ENCODE results near the gene CA5A. TPM values are rescaled to one million over a fixed set of nuclear protein-coding genes. Genes with fewer than 3 reads are reported as not detected.

The CA5A gene
- total and polyA plus RNA-seq, 2 of the 4 experiments (the other 2 are of a cell fraction): not detected

DNA sequence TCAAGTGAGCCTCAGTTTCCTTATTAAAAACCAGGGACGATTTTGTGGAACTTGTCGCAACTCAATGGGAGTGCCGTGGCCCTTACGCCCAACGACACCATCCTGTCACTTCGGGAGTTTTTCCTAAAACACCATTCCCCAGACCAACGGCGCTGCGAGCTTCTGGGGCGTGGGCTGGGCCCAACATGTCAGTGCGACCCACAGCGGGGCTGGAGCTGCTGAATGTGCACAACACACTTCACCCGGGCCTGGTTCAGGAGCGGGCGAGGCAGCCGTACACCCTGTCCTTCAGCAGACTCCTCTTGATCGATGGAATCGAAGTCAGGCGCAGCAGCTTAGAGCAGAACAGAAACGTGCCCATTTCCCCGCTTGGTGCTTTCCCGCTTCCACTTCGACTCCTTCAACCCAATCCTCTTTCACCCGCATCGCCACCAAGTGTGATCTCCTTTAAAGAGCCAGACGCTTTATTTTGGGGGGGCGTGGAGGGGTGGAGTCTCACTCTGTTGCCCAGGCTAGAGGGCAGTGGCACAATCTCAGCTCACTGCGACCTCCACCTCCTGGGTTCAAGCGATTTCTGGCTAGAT, 53.8 kb downstream of the CA5A start:
- no peak overlapping the region for H3K9ac ChIP-seq (ENCODE audit: low read depth, low read length)
- dilution Hi-C loops (cut with HindIII; ENCODE audit: low sequenced_read_pairs, unreplicated experiment): no loop called here

More for the DNA sequence above, 53.8 kb downstream of the CA5A start:
- Histone ChIP-seq H3K36me3 (ENCODE audit: control insufficient read depth, insufficient read depth, low read length) (no peaks in the 10 kb centered on the region), H2BK120ac (ENCODE audit: low read depth, low read length) (no peak overlapping the region), H3K27me3 (ENCODE audit: control insufficient read depth, insufficient read depth, low read length) (peaks cover 26% of the 10 kb centered on the region), H4K20me1 (ENCODE audit: insufficient read depth, low read length) (no peaks in the 10 kb centered on the region), H4K91ac (ENCODE audit: insufficient read depth, low read depth, low read length) (no peak overlapping the region), H2BK20ac (ENCODE audit: low read depth, low read length) (no peak overlapping the region), H2BK5ac (ENCODE audit: low read depth, low read length, poor library complexity, severe bottlenecking) (no peak overlapping the region), H4K8ac (ENCODE audit: low read depth in 2 of 2, low read length in 2 of 2) (no peak overlapping the region), H2AFZ (replicated peaks; ENCODE audit: low read length, poor library complexity) (no peak overlapping the region), H3K9me3 (ENCODE audit: control insufficient read depth, insufficient read depth, low read length) (no peaks in the 10 kb centered on the region), H3K4me2 (ENCODE audit: low read depth, low read length) (no peak overlapping the region), H3K4me3 (ENCODE audit: insufficient read depth, low read depth, low read length) (no peak overlapping the region), H4K5ac (ENCODE audit: low read depth, low read length) (no peak overlapping the region), H3K14ac (replicated peaks; ENCODE audit: low read depth, low read length) (no peak overlapping the region), H3K18ac (ENCODE audit: low read depth, low read length) (no peak overlapping the region), H3K4me1 (ENCODE audit: control insufficient read depth, insufficient read depth, low read length) (no peaks in the 10 kb centered on the region), H2BK15ac (ENCODE audit: low read depth, low read length) (no peak overlapping the region), H3K9me1 (ENCODE audit: insufficient read depth, low read length) (no peaks in the 10 kb centered on the region), H3K23ac (ENCODE audit: low read depth, low read length) (no peak overlapping the region), H2AK5ac (ENCODE audit: low read depth, low read length) (no peak overlapping the region), H3K79me1 (ENCODE audit: low read depth in 1 of 2, low read length in 2 of 2) (no peaks in the 10 kb centered on the region), H3K27ac (ENCODE audit: insufficient read depth, low read length) (no peak overlapping the region), H3K56ac (ENCODE audit: extremely low read depth, insufficient read depth, low read length) (no peak overlapping the region), H2AK9ac (replicated peaks; ENCODE audit: low read depth, low read length, poor library complexity) (no peak overlapping the region), H3K4ac (ENCODE audit: low read depth, low read length) (no peak overlapping the region)
- TF ChIP-seq RFX5 (IDR thresholded peaks at IDR 0.05; ENCODE audit: low read depth, low read length) (no peak), RAD21 (IDR thresholded peaks at IDR 0.05; ENCODE audit: low read length) (no peak), SMC3 (IDR thresholded peaks at IDR 0.05; ENCODE audit: low read depth, low read length) (no peak), NFE2L2 (IDR thresholded peaks at IDR 0.05; ENCODE audit: low read depth, low read length) (no peak), CHD1 (IDR thresholded peaks at IDR 0.05; ENCODE audit: low read depth, low read length) (no peak), POLR2A (IDR thresholded peaks at IDR 0.05; ENCODE audit: low read depth, low read length) (no peak), CEBPB (IDR thresholded peaks at IDR 0.05; ENCODE audit: low read depth, low read length) (no peak), MXI1 (IDR thresholded peaks at IDR 0.05; ENCODE audit: borderline replicate concordance, low read depth, low read length) (no peak), FOS (IDR thresholded peaks at IDR 0.05; ENCODE audit: low read depth, low read length) (no peak)
- BruUV-seq (replicated peaks): no TSS peak
- intact Hi-C loops (cut with micrococcal nuclease) (no loop called here), in situ Hi-C loops (cut with MboI; ENCODE audit: low sequenced_read_pairs) (no loop called here)
- ATAC-seq (ENCODE audit: low read depth): no peak
- ChIA-PET POLR2A (ENCODE audit: unreplicated experiment) (no interaction called here), CTCF (interaction anchor here (1.0 kb wide), 1 partner anchor 11 kb away, joined by 4 read pairs; no protein-coding TSS in a partner anchor)
- 86% methylated on average over 13 of the region's 29 CpGs; no CpG with 5 or more reads in 1 of the 2 experiments for WGBS, 2 experiments (ENCODE audit: extremely low coverage in 2 of 2, insufficient read length in 1 of 2)
- DNase-seq: no peak

Data from IMR-90 (cell line).